ENCODE measurements around the gene STX2. TPM values are rescaled to one million over a fixed set of nuclear protein-coding genes. Genes with fewer than 3 reads are reported as not detected.

The STX2 gene
- total RNA-seq, 1 experiment from 2014 or later: 11.2 TPM

GRCh38 chr12:130748786-130749185 is 90.3 kb downstream of the STX2 start:
- Mint-ChIP-seq H3K4me3 (ENCODE audit: unreplicated experiment) (no peak overlapping the region), H3K4me1 (ENCODE audit: low read depth, unreplicated experiment) (no peaks in the 10 kb centered on the region), H3K9me3 (ENCODE audit: unreplicated experiment) (peaks cover under 1% of the 10 kb centered on the region), H3K27ac (ENCODE audit: unreplicated experiment) (no peak overlapping the region), H3K36me3 (ENCODE audit: insufficient read depth, unreplicated experiment) (no peaks in the 10 kb centered on the region), H3K27me3 (ENCODE audit: insufficient read depth, unreplicated experiment) (peaks cover 4% of the 10 kb centered on the region)
- no TSS peak for BruUV-seq (replicated peaks)
- DNase-seq: no peak
- Histone ChIP-seq H3K36me3 (ENCODE audit: control insufficient read depth, insufficient read depth, low read length) (no peaks in the 10 kb centered on the region), H3K4me1 (no peaks in the 10 kb centered on the region), H3K4me3 (ENCODE audit: low read depth, low read length) (no peak overlapping the region), H3K27me3 (replicated peaks; ENCODE audit: control insufficient read depth, insufficient read depth, low read length) (no peaks in the 10 kb centered on the region), H3K9me3 (no peaks in the 10 kb centered on the region)
- no peak for TF ChIP-seq CTCF (IDR thresholded peaks at IDR 0.05; ENCODE audit: insufficient read depth in 1 of 2, low read depth in 1 of 2, low read length in 1 of 2, severe bottlenecking in 1 of 2, unreplicated experiment in 1 of 2)
- ChIA-PET POLR2A (no interaction called here), CTCF (interaction anchor here (1.1 kb wide), 1 partner anchor 8 kb away, joined by 3 read pairs; no protein-coding TSS in a partner anchor)
- intact Hi-C loops (cut with micrococcal nuclease; ENCODE audit: unreplicated experiment): loop anchor here (1.0 to 5.0 kb wide), 3 partner anchors 86 to 347 kb away; no protein-coding TSS in a partner anchor

GRCh38 chr12:130747867-130748740 is 90.9 kb downstream of the STX2 start:
- no peaks in the 10 kb centered on the region for H3K36me3 Mint-ChIP-seq (ENCODE audit: insufficient read depth, unreplicated experiment)
- no peaks in the 10 kb centered on the region for H3K9me3 Mint-ChIP-seq (ENCODE audit: unreplicated experiment)
- intact Hi-C loops (cut with micrococcal nuclease; ENCODE audit: unreplicated experiment): loop anchor here (1.0 to 5.0 kb wide), 3 partner anchors 85 to 347 kb away; no protein-coding TSS in a partner anchor
- BruUV-seq (replicated peaks): no TSS peak
- no peaks in the 10 kb centered on the region for H3K27me3 ChIP-seq (replicated peaks; ENCODE audit: control insufficient read depth, insufficient read depth, low read length)
- no peaks in the 10 kb centered on the region for H3K4me1 ChIP-seq
- no peak overlapping the region for H3K4me3 Mint-ChIP-seq (ENCODE audit: unreplicated experiment)
- DNase-seq: peak; percentile 75 to 84
- no peak overlapping the region for H3K4me3 ChIP-seq (ENCODE audit: low read depth, low read length)
- H3K36me3 ChIP-seq (ENCODE audit: control insufficient read depth, insufficient read depth, low read length): no peaks in the 10 kb centered on the region
- peak; percentile 86 to 89 for TF ChIP-seq CTCF (IDR thresholded peaks at IDR 0.05; ENCODE audit: insufficient read depth in 1 of 2, low read depth in 1 of 2, low read length in 1 of 2, severe bottlenecking in 1 of 2, unreplicated experiment in 1 of 2)
- no peak overlapping the region for H3K27ac Mint-ChIP-seq (ENCODE audit: unreplicated experiment)
- no peaks in the 10 kb centered on the region for H3K9me3 ChIP-seq
- no peaks in the 10 kb centered on the region for H3K4me1 Mint-ChIP-seq (ENCODE audit: low read depth, unreplicated experiment)
- H3K27me3 Mint-ChIP-seq (ENCODE audit: insufficient read depth, unreplicated experiment): peaks cover 4% of the 10 kb centered on the region
- ChIA-PET CTCF (interaction anchor here (0.6 to 1.1 kb wide), 2 partner anchors 8 to 177 kb away, joined by 3 to 5 read pairs; no protein-coding TSS in a partner anchor), POLR2A (no interaction called here)

- no peak overlapping the region for H3K27ac Mint-ChIP-seq (ENCODE audit: unreplicated experiment)
- no peaks in the 10 kb centered on the region for H3K4me1 Mint-ChIP-seq (ENCODE audit: low read depth, unreplicated experiment)
- POLR2A ChIA-PET: no interaction called here
- no peak overlapping the region for H3K4me3 ChIP-seq (ENCODE audit: low read depth, low read length)
- H3K9me3 ChIP-seq: no peaks in the 10 kb centered on the region
- BruUV-seq (replicated peaks): no TSS peak
- H3K4me1 ChIP-seq: no peaks in the 10 kb centered on the region
- no peaks in the 10 kb centered on the region for H3K27me3 ChIP-seq (replicated peaks; ENCODE audit: control insufficient read depth, insufficient read depth, low read length)
- H3K36me3 Mint-ChIP-seq (ENCODE audit: insufficient read depth, unreplicated experiment): no peaks in the 10 kb centered on the region
- peaks cover 4% of the 10 kb centered on the region for H3K27me3 Mint-ChIP-seq (ENCODE audit: insufficient read depth, unreplicated experiment)
- no peaks in the 10 kb centered on the region for H3K36me3 ChIP-seq (ENCODE audit: control insufficient read depth, insufficient read depth, low read length)
- TF ChIP-seq CTCF (IDR thresholded peaks at IDR 0.05; ENCODE audit: insufficient read depth in 1 of 2, low read depth in 1 of 2, low read length in 1 of 2, severe bottlenecking in 1 of 2, unreplicated experiment in 1 of 2): no peak
- no peak for DNase-seq
- no peak overlapping the region for H3K4me3 Mint-ChIP-seq (ENCODE audit: unreplicated experiment)
- H3K9me3 Mint-ChIP-seq (ENCODE audit: unreplicated experiment): no peaks in the 10 kb centered on the region
- intact Hi-C loops (cut with micrococcal nuclease; ENCODE audit: unreplicated experiment): loop anchor here (5.0 kb wide), 1 partner anchor 289 kb away; no protein-coding TSS in a partner anchor
- CTCF ChIA-PET: interaction anchor here (0.6 kb wide), 2 partner anchors 78 to 300 kb away, joined by 3 to 4 read pairs; no protein-coding TSS in a partner anchor
Observed at GRCh38 chr12:130746546-130746945, 92.5 kb downstream of the STX2 start.

All from Caco-2 (cell line).